ENCODE data around the gene EDIL3.

The EDIL3 gene

DNA sequence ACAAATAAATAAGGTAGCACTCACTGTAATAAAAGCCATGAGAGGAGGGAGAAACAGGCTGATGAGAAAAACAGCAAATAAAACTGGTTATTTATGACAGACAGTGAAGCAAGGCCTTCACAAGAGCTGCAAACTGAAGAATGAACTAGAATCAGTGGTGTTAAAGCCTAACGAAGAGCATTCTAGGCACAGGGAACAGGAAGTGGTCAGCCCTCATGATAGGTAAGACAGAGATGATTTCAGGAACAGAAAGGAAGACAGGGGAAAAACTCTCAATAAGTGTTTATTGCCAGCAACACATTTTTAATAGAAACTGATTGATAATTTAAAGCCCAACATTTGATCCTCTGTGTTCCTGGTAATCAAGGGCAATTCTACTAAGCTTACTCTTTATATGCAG lies 124.5 kb downstream of the EDIL3 start:
- no peak for DNase-seq (ENCODE audit: low read depth)
- TF ChIP-seq, protein P1, sequence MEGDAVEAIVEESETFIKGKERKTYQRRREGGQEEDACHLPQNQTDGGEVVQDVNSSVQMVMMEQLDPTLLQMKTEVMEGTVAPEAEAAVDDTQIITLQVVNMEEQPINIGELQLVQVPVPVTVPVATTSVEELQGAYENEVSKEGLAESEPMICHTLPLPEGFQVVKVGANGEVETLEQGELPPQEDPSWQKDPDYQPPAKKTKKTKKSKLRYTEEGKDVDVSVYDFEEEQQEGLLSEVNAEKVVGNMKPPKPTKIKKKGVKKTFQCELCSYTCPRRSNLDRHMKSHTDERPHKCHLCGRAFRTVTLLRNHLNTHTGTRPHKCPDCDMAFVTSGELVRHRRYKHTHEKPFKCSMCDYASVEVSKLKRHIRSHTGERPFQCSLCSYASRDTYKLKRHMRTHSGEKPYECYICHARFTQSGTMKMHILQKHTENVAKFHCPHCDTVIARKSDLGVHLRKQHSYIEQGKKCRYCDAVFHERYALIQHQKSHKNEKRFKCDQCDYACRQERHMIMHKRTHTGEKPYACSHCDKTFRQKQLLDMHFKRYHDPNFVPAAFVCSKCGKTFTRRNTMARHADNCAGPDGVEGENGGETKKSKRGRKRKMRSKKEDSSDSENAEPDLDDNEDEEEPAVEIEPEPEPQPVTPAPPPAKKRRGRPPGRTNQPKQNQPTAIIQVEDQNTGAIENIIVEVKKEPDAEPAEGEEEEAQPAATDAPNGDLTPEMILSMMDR (IDR thresholded peaks at IDR 0.05; ENCODE audit: low read length, missing control alignments) = no peak

DNA sequence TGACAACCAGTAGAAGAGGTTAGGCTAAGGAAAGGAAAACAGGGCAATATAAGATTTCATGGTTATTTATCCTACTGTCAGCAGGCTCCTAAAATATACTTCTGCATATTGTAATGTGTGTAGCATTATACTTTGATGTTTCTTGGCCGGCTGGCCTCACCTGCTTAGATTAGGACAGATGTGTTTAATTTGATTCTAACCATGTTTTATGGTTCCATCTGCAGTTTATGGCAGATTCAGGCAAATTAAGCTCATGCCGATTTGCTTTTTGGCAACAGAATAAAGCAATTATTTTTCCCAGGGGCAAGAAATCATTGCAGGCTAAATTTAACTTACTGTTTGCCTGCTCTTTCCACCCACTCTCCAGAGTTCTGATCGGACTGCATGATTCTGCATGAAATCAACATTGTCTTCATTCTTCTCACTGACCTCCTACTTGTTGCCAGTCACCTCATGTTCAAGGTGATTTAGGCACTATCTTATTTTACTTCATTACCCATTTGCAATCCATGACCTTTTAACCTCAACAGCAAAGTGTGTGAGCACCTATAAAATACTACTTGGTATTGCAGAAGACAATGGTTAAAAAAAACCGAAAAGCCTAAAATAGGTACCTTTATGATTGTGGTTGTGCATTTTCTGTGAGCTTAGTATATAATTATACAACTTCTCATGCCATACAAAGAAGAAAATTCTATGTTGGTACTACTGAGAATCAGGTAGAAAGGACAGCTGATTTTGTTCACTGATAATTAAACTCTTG lies 125.2 kb downstream of the EDIL3 start:
- TF ChIP-seq, protein P1 (IDR thresholded peaks at IDR 0.05; ENCODE audit: low read length, missing control alignments) = no peak

More for the DNA sequence above, 124.5 kb downstream of the EDIL3 start:
- H3K4me3 ChIP-seq (replicated peaks; ENCODE audit: low read depth, low read length) = no peak overlapping the region

DNA sequence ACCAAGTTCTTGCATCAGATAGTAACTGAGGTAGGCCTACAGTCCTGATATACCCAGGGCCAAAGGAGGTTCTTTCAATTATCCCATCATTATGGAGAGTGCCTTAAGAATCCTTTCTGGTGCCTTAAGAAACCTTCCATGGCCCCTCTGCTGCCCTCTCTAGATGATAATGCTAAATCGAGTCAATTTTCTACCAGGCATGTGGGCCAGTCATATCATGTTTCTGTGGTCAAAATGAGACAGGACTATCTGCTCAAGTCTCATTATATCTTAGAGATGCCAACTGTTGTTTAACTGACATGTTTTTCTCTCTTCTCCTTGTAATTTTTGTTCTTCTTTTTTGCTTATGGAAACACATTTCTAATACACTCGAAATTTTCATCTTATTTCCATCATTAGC lies 127.6 kb downstream of the EDIL3 start:
- no peak for DNase-seq (ENCODE audit: low read depth)
- no peak overlapping the region for H3K4me3 ChIP-seq (replicated peaks; ENCODE audit: low read depth, low read length)
- TF ChIP-seq, protein P1 (IDR thresholded peaks at IDR 0.05; ENCODE audit: low read length, missing control alignments) = no peak

More for the DNA sequence above, 125.2 kb downstream of the EDIL3 start:
- no peak overlapping the region for H3K4me3 ChIP-seq (replicated peaks; ENCODE audit: low read depth, low read length)
- no peak for DNase-seq (ENCODE audit: low read depth)

DNA sequence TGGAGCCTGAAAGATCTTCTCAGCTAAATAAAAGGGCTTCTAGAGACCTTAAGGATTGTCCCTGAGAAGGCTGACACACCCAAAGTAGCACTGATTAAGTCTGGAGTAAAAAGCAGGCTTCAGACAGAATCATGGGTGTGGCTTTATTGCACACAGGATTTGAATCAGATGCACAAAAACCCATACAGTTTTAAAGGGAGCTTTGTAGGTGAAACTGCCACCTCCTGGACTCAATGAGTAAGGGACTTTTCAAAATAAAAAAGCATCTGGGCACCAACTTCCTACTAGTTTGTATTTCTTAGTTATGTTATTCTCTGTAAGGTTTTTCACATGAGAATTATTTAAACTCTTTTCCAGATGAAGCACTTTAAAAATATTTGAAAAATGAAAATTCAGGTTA lies 129.4 kb downstream of the EDIL3 start:
- DNase-seq (ENCODE audit: low read depth) = peak; percentile 62
- TF ChIP-seq, protein P1 (IDR thresholded peaks at IDR 0.05; ENCODE audit: low read length, missing control alignments) = peak; percentile 47
- no peak overlapping the region for H3K4me3 ChIP-seq (replicated peaks; ENCODE audit: low read depth, low read length)

DNA sequence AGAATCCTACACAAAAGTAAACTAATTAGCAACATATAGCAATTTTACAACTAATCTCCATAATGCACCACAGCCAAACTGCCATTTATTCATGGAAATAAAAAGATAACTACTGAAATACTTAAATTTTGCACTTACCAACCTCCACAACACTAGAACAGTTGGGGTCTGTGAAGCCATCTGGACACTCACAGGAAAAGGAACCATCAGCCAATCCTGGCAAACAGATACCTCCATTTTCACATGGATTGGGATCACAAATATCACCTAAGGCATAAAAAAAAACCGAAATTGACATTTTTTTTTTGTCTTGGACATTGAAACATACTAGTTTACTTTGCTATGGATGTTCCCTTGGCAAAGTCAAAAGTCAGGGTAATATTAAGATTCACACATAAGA lies 130.7 kb downstream of the EDIL3 start:
- no peak overlapping the region for H3K4me3 ChIP-seq (replicated peaks; ENCODE audit: low read depth, low read length)
- no peak for DNase-seq (ENCODE audit: low read depth)
- TF ChIP-seq, protein P1 (IDR thresholded peaks at IDR 0.05; ENCODE audit: low read length, missing control alignments) = no peak

DNA sequence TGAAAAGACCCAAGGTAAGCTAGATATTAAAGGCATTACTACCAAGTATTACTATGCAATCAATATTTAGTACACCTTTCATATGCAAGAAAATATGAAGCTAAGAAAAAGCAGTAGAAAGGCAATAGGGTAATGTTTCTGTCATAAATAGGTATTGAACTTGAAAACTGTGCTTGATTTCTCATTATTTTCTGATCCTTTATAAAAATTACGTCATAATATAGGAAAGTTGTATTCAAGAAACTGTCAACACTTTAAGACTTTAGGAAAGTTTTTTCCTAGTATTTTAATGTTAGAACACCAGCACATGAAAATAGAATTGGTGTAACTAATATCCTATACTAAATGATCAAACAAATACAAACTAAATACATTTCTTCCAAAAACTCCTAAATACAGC lies 133.2 kb downstream of the EDIL3 start:
- TF ChIP-seq, protein P1 (IDR thresholded peaks at IDR 0.05; ENCODE audit: low read length, missing control alignments) = no peak
- H3K4me3 ChIP-seq (replicated peaks; ENCODE audit: low read depth, low read length) = no peak overlapping the region
- no peak for DNase-seq (ENCODE audit: low read depth)

All from fibroblast of pulmonary artery (primary cell).